Lower lobe of right lung (tissue), 2 donors: ENCODE measurements around the gene ULK4. TPM values are rescaled to one million over a fixed set of nuclear protein-coding genes. Genes with fewer than 3 reads are reported as not detected.
"Not testable (repeated sequence)": the region's sequence is repeated elsewhere in the genome, so short reads cannot be mapped to it uniquely, and the experiment has no call there.

ENCODE experiments used
- ATAC-seq, 2 donors: fragments of 200-7000 bp; cut with Tn5 transposase; one replicate each; pipeline ENCODE4 v1.9.1; 2020 to 2022; ENCODE audit warnings: mild to moderate bottlenecking in 2 of 2, moderate library complexity in 2 of 2
- DNase-seq: peaks from one replicate; pipeline ENCODE4 v3.0.0-alpha.2; 2020
- H3K27ac ChIP-seq: fragments of 200-600 bp; one replicate; pipeline ENCODE4 v1.8.0; 2022
- H3K27me3 ChIP-seq: fragments of 200-600 bp; one replicate; pipeline ENCODE4 v1.8.0; 2022; ENCODE audit warnings: low read depth
- H3K36me3 ChIP-seq: fragments of 200-600 bp; one replicate; pipeline ENCODE4 v1.8.0; 2022; ENCODE audit warnings: mild to moderate bottlenecking
- H3K4me1 ChIP-seq: fragments of 200-600 bp; one replicate; pipeline ENCODE4 v1.8.0; 2022
- H3K4me3 ChIP-seq: fragments of 200-600 bp; one replicate; pipeline ENCODE4 v1.8.0; 2022; ENCODE audit warnings: mild to moderate bottlenecking
- H3K9me3 ChIP-seq: fragments of 200-600 bp; one replicate; pipeline ENCODE4 v1.8.0; 2022
- intact Hi-C: fragments of 100-400 bp; cut with DNase I; formaldehyde crosslinking; loops from one replicate; pipeline ENCODE4 v1.11.0; 2022
- total RNA-seq: library from RNA; stranded (reverse); fragmentation: NEBNext Ultra II Directional; extraction: Animal tissue kit (Norgen Biotek cat#: 25700); gene quantifications from one replicate; pipeline ENCODE4 v1.2.1, GENCODE V29; 2021
- TF ChIP-seq, protein P1 (sequence below): fragments of 200-600 bp; IDR thresholded peaks from one replicate; pipeline ENCODE4 v1.8.0; 2022; ENCODE audit warnings: antibody characterized with exemption, mild to moderate bottlenecking
- donor health status: DM: no; HTN: yes; CAD: no; lungs with severe emphysema.

ULK4 gene
- total RNA-seq, 1 donor from 2014 or later, result 11.4 TPM

DNA sequence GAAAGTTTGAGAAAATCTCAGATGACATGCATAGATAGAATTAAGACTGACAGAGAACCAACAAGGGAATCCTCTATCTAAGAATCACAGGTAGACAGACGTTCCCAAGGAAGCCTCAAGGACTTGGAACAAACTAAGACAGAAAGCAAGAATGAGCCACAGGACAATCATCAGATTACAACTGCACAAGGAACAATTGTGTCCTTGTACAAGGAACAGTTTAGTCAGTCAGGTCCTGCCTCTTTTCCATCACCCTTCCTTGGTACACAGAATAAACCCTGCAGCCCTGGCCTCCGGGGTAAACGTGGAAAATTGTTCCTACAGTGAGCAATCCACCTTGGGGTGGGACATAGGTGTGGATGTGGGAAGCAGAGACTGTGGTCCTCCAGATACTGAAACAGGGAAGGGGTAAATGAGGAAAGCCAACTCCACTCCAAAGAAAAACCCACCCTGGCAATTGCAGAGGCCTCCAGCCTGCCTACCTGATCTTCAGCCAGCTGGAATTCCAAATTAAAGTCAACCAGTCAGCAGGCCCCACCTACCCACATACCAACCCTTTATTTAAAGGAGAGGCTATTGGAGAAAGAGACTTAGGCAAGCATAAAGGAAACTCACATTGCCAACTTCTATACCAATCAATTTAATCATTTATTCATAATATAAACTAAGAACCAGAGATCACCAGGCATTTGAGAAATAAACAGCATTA lies 73.4 kb downstream of the ULK4 start:
- intact Hi-C loops, result no loop called here
- H3K27me3 ChIP-seq, result no peaks in the 10 kb centered on the region
- H3K4me3 ChIP-seq, result no peak overlapping the region
- H3K4me1 ChIP-seq, result no peaks in the 10 kb centered on the region
- DNase-seq, result no peak
- H3K9me3 ChIP-seq, result peaks cover 6% of the 10 kb centered on the region
- TF ChIP-seq, protein P1, sequence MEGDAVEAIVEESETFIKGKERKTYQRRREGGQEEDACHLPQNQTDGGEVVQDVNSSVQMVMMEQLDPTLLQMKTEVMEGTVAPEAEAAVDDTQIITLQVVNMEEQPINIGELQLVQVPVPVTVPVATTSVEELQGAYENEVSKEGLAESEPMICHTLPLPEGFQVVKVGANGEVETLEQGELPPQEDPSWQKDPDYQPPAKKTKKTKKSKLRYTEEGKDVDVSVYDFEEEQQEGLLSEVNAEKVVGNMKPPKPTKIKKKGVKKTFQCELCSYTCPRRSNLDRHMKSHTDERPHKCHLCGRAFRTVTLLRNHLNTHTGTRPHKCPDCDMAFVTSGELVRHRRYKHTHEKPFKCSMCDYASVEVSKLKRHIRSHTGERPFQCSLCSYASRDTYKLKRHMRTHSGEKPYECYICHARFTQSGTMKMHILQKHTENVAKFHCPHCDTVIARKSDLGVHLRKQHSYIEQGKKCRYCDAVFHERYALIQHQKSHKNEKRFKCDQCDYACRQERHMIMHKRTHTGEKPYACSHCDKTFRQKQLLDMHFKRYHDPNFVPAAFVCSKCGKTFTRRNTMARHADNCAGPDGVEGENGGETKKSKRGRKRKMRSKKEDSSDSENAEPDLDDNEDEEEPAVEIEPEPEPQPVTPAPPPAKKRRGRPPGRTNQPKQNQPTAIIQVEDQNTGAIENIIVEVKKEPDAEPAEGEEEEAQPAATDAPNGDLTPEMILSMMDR, result no peak
- no peak overlapping the region for H3K27ac ChIP-seq
- no peak for ATAC-seq
- no peaks in the 10 kb centered on the region for H3K36me3 ChIP-seq

DNA sequence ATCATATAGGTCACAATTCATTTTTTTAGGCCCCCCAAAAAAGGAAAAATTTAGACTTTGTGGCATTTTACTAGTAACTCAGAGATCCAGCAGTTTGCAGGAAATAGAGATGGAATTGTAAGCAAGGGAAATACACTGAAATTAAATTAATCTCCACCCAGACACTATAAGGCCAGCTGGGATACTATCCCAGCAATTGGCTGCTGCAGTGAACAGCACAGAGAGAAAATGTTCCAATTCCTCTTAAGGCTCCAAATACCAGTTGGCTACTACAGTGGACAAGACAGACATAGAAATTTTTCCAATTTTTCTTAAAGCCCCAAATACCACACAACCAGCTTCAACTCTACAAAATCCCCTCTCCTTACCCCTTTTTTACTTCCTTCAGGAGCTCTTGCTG lies 78.9 kb downstream of the ULK4 start:
- TF ChIP-seq, protein P1, result no peak
- Histone ChIP-seq H3K9me3 (no peaks in the 10 kb centered on the region), H3K27me3 (no peaks in the 10 kb centered on the region), H3K36me3 (peaks cover 4% of the 10 kb centered on the region), H3K4me1 (no peaks in the 10 kb centered on the region), H3K27ac (no peak overlapping the region), H3K4me3 (no peak overlapping the region)
- intact Hi-C loops, result no loop called here
- ATAC-seq (no peak), DNase-seq (no peak)

DNA sequence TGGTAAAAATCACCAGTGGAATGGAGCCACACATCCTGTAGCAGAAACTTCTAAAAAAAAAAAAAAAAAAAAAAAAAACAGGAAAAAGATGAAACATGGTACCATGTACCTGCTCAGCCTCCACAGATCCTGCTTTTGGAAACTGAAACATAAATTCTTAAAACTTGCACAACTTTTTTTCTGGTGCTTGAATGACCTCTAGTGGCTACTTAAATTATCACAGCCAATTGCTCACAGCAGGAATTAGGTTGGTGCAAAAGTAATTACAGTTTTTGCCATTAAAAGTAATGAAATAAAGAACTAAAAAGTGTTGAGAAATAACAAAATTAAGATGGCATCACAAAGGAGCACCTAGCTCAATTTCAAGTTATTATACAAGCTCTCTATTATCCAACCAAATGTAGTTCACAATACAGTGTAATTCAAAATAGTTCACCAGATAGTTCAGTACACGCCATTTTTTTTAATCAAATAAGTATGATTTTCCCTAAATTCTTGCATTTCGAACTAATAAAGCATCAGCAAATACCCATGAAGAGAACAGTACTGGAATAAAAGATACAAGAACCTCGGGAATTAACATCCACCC lies 80.6 kb downstream of the ULK4 start:
- Histone ChIP-seq H3K27me3 (no peaks in the 10 kb centered on the region), H3K27ac (no peak overlapping the region), H3K36me3 (peaks cover 4% of the 10 kb centered on the region), H3K4me1 (no peaks in the 10 kb centered on the region), H3K9me3 (no peaks in the 10 kb centered on the region), H3K4me3 (no peak overlapping the region)
- intact Hi-C loops, result no loop called here
- no peak for ATAC-seq
- no peak for DNase-seq
- TF ChIP-seq, protein P1, result peak; percentile 75

DNA sequence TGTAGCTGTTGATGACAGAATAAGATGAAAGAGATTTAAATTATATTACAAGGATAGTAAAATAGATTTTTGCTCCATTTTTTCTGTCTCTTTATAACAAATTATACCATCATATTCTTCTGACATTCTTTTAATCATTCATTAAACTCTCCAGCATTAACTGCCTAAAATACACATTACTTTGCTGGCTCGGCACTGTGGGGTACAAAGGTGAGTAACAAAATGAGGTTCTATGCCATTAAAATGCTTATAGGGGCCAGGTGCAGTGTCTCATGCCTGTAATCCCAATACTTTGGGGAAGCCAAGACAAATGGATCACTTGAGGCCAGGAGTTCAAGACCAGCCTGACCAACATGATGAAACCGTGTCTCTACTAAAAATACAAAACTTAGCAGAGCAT lies 81.5 kb downstream of the ULK4 start:
- Histone ChIP-seq H3K36me3 (peaks cover 4% of the 10 kb centered on the region), H3K27ac (no peak overlapping the region), H3K27me3 (no peaks in the 10 kb centered on the region), H3K9me3 (no peaks in the 10 kb centered on the region), H3K4me3 (no peak overlapping the region), H3K4me1 (no peaks in the 10 kb centered on the region)
- TF ChIP-seq, protein P1, result no peak
- intact Hi-C loops, result no loop called here
- no peak for DNase-seq
- no peak for ATAC-seq

DNA sequence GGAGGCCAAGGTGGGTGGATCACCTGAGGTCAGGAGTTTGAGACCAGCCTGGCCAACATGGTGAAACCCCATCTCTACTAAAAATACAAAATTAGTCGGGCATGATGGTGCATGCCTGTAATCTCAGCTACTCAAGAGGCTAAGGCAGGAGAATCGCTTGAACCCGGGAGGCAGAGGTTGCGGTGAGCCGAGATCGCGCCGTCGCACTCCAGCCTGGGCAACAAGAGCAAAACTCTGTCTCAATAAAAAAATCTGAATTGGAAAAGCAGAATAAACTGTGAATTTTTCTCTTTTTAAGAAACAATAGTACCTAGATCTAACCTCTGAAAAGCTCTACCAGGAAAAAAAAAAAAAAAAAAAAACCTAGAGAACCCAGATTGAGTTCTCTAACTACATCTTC lies 84.2 kb downstream of the ULK4 start:
- not testable (repeated sequence) for H3K4me3 ChIP-seq, H3K27me3 ChIP-seq, DNase-seq, H3K36me3 ChIP-seq, ATAC-seq, H3K4me1 ChIP-seq, H3K27ac ChIP-seq, H3K9me3 ChIP-seq
- intact Hi-C loops, result loop anchor here (5.0 kb wide), 1 partner anchor 1295 kb away; no protein-coding TSS in a partner anchor

DNA sequence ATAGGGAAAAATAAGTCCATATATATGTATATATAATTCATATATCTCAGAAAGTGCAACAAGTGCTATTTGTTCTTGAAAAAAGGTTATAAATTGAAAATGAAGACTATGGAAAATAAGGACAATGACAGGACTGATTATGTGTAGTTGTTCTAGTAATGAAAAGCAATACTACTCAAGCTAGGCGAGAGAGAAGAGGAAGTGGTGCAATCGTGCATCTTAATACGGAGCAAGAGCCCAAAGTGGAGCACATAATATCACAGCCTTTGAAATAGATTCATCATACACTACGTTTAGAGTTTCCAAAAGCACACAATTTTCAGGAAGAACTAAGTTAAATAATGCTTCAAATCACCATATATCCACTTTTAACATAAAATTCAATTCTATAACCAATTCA lies 87.9 kb downstream of the ULK4 start:
- Histone ChIP-seq H3K4me3 (no peak overlapping the region), H3K36me3 (no peaks in the 10 kb centered on the region), H3K27me3 (no peaks in the 10 kb centered on the region), H3K4me1 (no peaks in the 10 kb centered on the region), H3K27ac (no peak overlapping the region), H3K9me3 (no peaks in the 10 kb centered on the region)
- TF ChIP-seq, protein P1, result no peak
- no peak for ATAC-seq
- intact Hi-C loops, result no loop called here
- DNase-seq, result no peak
